Neural cell (in vitro differentiated cells): ENCODE measurements around the gene SOAT2. TPM values are rescaled to one million over a fixed set of nuclear protein-coding genes. Genes with fewer than 3 reads are reported as not detected.
"Not testable (repeated sequence)": the region's sequence is repeated elsewhere in the genome, so short reads cannot be mapped to it uniquely, and the experiment has no call there.

ENCODE experiments used
- H2AFZ ChIP-seq: fragments of 200-600, 300-800 bp; sonication (generic), shearing (Covaris generic); 2 replicates; pipeline ENCODE4 v1.6.0; 2014; ENCODE audit warnings: low read depth, mild to moderate bottlenecking, antibody characterized with exemption, low read length, moderate library complexity
- H3F3A ChIP-seq: fragments of 200-600 bp; shearing (Covaris generic); 2 replicates; pipeline ENCODE4 v1.6.1; 2016; ENCODE audit warnings: mild to moderate bottlenecking, moderate library complexity, mixed read lengths, antibody characterized with exemption, low read length; ENCODE audit not compliant: insufficient read depth, poor library complexity, severe bottlenecking
- H3K27ac ChIP-seq: fragments of 200-600, 300-800 bp; sonication (generic), shearing (Covaris generic); 2 replicates; pipeline ENCODE4 v1.5.1; 2014; ENCODE audit warnings: mild to moderate bottlenecking, low read length, moderate library complexity
- H3K27me3 ChIP-seq: fragments of 300-800, 200-600 bp; sonication (generic), shearing (Covaris generic); 2 replicates; pipeline ENCODE4 v1.6.0; 2014; ENCODE audit warnings: mild to moderate bottlenecking, low read depth, low read length, moderate library complexity; ENCODE audit not compliant: insufficient read depth
- H3K36me3 ChIP-seq: fragments of 300-800, 200-600 bp; sonication (generic), shearing (Covaris generic); 2 replicates; pipeline ENCODE4 v1.5.1; 2014; ENCODE audit warnings: mild to moderate bottlenecking, antibody characterized with exemption, low read length, moderate library complexity; ENCODE audit not compliant: insufficient read depth
- H3K4me2 ChIP-seq: fragments of 300-800, 200-600 bp; sonication (generic), shearing (Covaris generic); 2 replicates; pipeline ENCODE4 v1.6.0; 2014; ENCODE audit warnings: mild to moderate bottlenecking, low read length
- H3K4me3 ChIP-seq: fragments of 300-800, 200-600 bp; sonication (generic), shearing (Covaris generic); 2 replicates; pipeline ENCODE4 v1.5.1; 2014; ENCODE audit warnings: mild to moderate bottlenecking, low read length, moderate library complexity
- H3K79me2 ChIP-seq: fragments of 200-600 bp; shearing (Covaris generic); replicated peaks from 2 replicates; pipeline ENCODE4 v1.6.0; 2014; ENCODE audit warnings: mild to moderate bottlenecking, low read length, moderate library complexity; ENCODE audit not compliant: insufficient read depth
- H3K9ac ChIP-seq: fragments of 300-800, 200-600 bp; sonication (generic), shearing (Covaris generic); 2 replicates; pipeline ENCODE4 v1.6.1; 2016; ENCODE audit warnings: mild to moderate bottlenecking, low read length, mixed read lengths
- H3K9me2 ChIP-seq: fragments of 200-600 bp; shearing (Covaris generic); 2 replicates; pipeline ENCODE4 v1.6.1; 2016; ENCODE audit warnings: mild to moderate bottlenecking, low read length, mixed read lengths; ENCODE audit not compliant: insufficient read depth
- H3K9me3 ChIP-seq: fragments of 200-600, 300-800 bp; sonication (generic), shearing (Covaris generic); 2 replicates; pipeline ENCODE4 v1.6.1; 2016; ENCODE audit warnings: mild to moderate bottlenecking, mixed run types, low read length, moderate library complexity, mixed read lengths
- H4K20me1 ChIP-seq: fragments of 200-600 bp; shearing (Covaris generic); 2 replicates; pipeline ENCODE4 v1.6.1; 2016; ENCODE audit warnings: mild to moderate bottlenecking, mixed run types; ENCODE audit not compliant: insufficient read depth
- EP300 ChIP-seq: fragments of 450-650 bp; conservative IDR thresholded peaks from 2 replicates; pipeline ENCODE4 v1.6.1; 2014; ENCODE audit warnings: antibody characterized with exemption, mild to moderate bottlenecking, moderate library complexity; ENCODE audit not compliant: poor library complexity, severe bottlenecking
- EZH2 ChIP-seq: fragments of 200-600, 300-800 bp; shearing (Covaris generic), sonication (generic); IDR thresholded peaks from 2 replicates; pipeline ENCODE4 v1.6.1; 2014; ENCODE audit warnings: antibody characterized with exemption, low read length, borderline replicate concordance, mild to moderate bottlenecking; ENCODE audit not compliant: insufficient read depth, poor library complexity, severe bottlenecking
- RAD21 ChIP-seq: fragments of 450-650 bp; conservative IDR thresholded peaks from 2 replicates; pipeline ENCODE4 v1.6.1; 2014; ENCODE audit warnings: antibody characterized with exemption, mild to moderate bottlenecking, moderate library complexity
- polyA plus RNA-seq: library from polyadenylated mRNA; depleted of rRNA; stranded (reverse); fragments of >200 nt; gene quantifications from 2 replicates; pipeline ENCODE4 v1.2.3, GENCODE V29; 2014
- TF ChIP-seq, protein P1 (sequence below): fragments of 450-650 bp; IDR thresholded peaks from 2 replicates; pipeline ENCODE4 v1.5.1; 2014; ENCODE audit warnings: antibody characterized with exemption, mild to moderate bottlenecking, moderate library complexity; ENCODE audit not compliant: poor library complexity, severe bottlenecking
- TF ChIP-seq, protein P2 (sequence below): IDR thresholded peaks from 2 replicates; pipeline ENCODE4 v1.6.1; 2012; ENCODE audit warnings: borderline replicate concordance

Gene SOAT2
- polyA plus RNA-seq, 1 donor from 2014 or later: not detected

DNA sequence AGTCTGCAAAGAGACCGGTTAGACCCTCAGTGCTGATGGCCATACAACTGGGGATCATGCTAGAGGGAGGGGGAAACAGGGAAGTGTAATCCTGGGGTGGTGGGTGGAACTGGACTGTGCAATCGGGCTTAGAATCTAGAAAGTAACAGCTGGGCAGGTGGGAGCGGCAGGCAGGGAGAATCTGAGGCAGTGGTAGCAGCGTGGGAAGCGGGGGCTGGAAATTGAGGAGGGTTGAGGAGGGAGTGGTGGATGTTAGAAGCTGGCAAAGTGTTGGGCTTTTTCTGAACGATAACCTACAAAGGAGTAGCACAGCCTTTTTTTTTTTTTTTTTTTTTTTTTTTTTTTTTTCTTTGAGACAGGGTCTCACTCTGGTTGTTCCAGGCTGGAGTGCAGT lies 8.9 kb upstream of the SOAT2 start (continued):
- TF ChIP-seq RAD21: no peak

DNA sequence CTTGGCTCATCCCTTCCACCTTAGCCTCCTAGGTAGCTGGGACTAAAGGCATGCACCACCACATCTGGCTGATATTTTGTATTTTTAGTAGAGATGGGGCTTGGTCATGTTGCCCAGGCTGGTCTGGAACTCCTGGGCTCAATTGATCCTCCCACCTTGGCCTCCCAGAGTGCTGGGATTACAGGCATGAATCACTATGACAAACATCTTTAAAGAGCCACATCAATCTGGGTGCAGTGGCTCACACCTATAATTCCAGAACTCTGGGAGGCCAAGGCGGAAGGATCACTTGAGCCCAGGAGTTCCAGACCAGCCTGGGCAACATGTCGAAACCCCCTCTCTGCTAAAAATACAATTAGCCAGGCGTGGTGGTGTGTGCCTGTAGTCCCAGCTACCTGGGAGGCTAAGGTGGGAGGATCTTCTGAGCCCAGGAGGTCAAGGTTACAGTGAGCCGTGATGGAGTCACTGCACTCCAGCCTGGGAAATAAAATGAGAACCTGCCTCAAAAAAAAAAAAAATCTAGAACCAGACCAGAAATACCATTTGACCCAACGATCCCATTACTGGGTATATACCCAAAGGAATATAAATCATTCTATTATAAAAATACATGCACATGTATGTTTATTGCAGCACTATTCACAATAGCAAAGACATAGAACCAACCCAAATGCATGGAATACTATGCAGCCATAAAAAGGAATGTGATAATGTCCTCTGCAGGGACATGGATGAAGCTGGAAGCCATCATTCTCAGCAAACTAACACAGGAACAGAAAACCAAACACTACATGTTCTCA lies 8.3 kb upstream of the SOAT2 start:
- not testable (repeated sequence) for H3K36me3 ChIP-seq, H3K27ac ChIP-seq, H3K4me3 ChIP-seq, H3K9ac ChIP-seq, H3K9me3 ChIP-seq, H3K79me2 ChIP-seq, H4K20me1 ChIP-seq, H2AFZ ChIP-seq, H3K4me2 ChIP-seq, H3F3A ChIP-seq, H3K9me2 ChIP-seq
- peaks cover 38% of the 10 kb centered on the region for H3K27me3 ChIP-seq

DNA sequence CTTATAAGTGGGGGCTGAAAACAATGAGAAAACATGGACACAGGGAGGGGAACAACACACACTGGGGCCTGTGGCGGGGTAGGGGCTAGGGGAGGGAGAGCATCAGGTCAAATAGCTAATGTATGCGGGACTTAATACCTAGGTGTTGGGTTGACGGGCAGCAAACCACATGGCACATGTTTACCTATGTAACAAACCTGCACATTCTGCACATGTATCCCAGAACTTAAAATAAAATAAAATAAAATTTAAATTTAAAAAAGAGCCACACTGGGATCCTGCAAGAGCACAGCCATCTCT lies 7.7 kb upstream of the SOAT2 start:
- not testable (repeated sequence) for H3K9me2 ChIP-seq, H3K4me3 ChIP-seq, H3K9ac ChIP-seq, H3F3A ChIP-seq, H3K79me2 ChIP-seq, H3K4me2 ChIP-seq, H3K9me3 ChIP-seq, H4K20me1 ChIP-seq, H3K27ac ChIP-seq, H3K36me3 ChIP-seq, H2AFZ ChIP-seq
- H3K27me3 ChIP-seq: peaks cover 38% of the 10 kb centered on the region

DNA sequence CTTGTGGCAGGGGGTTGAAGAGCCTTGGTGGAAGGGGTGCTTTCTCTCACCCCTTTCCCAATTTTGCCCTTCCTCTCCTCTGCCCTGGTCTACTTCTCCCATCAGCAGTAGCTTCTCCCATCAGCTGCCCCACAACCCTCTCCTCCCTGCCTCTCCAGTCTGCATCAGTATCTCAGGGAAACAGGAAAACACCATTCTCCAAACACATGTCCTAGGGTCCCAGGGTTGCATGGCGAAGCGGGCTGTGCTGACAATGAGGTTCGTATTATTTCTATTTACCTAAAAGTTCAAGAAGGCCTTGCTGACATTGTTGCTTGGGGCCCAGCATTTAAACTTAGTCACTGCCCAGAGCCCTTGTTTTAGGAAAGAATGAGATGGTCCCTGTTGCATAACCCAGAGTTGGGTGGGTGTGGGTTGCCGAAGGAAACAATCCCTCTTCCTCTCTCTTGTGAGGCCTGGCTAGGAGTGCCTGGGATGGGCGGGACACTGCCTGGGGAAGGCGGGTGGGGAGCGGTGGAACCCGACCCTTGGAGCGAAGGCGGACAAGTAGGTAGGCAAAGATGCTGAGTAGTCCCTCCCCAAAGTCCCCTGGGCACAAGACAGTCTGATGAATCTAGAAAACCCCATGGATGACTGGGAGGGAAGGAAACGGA lies 7.1 kb upstream of the SOAT2 start:
- Histone ChIP-seq H3K27ac (no peak overlapping the region), H3K9me2 (no peaks in the 10 kb centered on the region), H3K4me2 (no peak overlapping the region), H3K9ac (no peak overlapping the region), H3K27me3 (peaks cover 38% of the 10 kb centered on the region), H3F3A (no peaks in the 10 kb centered on the region), H3K36me3 (no peaks in the 10 kb centered on the region), H4K20me1 (no peaks in the 10 kb centered on the region), H3K4me3 (no peak overlapping the region), H3K9me3 (no peaks in the 10 kb centered on the region), H2AFZ (no peak overlapping the region), H3K79me2 (no peaks in the 10 kb centered on the region)
- TF ChIP-seq, protein P1, sequence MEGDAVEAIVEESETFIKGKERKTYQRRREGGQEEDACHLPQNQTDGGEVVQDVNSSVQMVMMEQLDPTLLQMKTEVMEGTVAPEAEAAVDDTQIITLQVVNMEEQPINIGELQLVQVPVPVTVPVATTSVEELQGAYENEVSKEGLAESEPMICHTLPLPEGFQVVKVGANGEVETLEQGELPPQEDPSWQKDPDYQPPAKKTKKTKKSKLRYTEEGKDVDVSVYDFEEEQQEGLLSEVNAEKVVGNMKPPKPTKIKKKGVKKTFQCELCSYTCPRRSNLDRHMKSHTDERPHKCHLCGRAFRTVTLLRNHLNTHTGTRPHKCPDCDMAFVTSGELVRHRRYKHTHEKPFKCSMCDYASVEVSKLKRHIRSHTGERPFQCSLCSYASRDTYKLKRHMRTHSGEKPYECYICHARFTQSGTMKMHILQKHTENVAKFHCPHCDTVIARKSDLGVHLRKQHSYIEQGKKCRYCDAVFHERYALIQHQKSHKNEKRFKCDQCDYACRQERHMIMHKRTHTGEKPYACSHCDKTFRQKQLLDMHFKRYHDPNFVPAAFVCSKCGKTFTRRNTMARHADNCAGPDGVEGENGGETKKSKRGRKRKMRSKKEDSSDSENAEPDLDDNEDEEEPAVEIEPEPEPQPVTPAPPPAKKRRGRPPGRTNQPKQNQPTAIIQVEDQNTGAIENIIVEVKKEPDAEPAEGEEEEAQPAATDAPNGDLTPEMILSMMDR: no peak

DNA sequence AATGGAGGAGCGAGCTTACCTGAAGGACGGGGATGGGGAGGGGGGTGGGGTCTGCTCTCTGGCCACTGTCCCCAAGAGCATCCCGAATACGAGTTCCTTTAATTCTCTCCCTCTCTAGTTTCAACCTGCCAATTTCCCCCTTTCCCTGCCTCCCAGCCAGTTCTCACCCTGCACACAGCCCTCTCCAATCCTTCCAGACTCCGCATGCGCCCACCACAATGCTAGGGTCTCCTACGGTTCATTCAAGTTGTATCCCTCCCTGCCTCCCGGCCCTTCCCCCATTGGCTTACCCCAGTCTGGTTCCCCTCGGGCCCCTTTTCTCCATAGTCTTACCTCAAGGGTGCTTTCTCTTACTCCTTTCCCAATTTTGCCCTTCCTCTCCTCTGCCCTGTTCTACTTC lies 6.5 kb upstream of the SOAT2 start:
- Histone ChIP-seq H3K4me2 (no peak overlapping the region), H3K9ac (no peak overlapping the region), H3F3A (no peaks in the 10 kb centered on the region), H3K9me2 (no peaks in the 10 kb centered on the region), H2AFZ (no peak overlapping the region), H3K27me3 (peaks cover 38% of the 10 kb centered on the region), H3K79me2 (no peaks in the 10 kb centered on the region), H3K36me3 (no peaks in the 10 kb centered on the region), H4K20me1 (no peaks in the 10 kb centered on the region), H3K27ac (no peak overlapping the region), H3K4me3 (no peak overlapping the region), H3K9me3 (no peaks in the 10 kb centered on the region)
- TF ChIP-seq, protein P2, sequence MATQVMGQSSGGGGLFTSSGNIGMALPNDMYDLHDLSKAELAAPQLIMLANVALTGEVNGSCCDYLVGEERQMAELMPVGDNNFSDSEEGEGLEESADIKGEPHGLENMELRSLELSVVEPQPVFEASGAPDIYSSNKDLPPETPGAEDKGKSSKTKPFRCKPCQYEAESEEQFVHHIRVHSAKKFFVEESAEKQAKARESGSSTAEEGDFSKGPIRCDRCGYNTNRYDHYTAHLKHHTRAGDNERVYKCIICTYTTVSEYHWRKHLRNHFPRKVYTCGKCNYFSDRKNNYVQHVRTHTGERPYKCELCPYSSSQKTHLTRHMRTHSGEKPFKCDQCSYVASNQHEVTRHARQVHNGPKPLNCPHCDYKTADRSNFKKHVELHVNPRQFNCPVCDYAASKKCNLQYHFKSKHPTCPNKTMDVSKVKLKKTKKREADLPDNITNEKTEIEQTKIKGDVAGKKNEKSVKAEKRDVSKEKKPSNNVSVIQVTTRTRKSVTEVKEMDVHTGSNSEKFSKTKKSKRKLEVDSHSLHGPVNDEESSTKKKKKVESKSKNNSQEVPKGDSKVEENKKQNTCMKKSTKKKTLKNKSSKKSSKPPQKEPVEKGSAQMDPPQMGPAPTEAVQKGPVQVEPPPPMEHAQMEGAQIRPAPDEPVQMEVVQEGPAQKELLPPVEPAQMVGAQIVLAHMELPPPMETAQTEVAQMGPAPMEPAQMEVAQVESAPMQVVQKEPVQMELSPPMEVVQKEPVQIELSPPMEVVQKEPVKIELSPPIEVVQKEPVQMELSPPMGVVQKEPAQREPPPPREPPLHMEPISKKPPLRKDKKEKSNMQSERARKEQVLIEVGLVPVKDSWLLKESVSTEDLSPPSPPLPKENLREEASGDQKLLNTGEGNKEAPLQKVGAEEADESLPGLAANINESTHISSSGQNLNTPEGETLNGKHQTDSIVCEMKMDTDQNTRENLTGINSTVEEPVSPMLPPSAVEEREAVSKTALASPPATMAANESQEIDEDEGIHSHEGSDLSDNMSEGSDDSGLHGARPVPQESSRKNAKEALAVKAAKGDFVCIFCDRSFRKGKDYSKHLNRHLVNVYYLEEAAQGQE: no peak
- no peak for TF ChIP-seq EZH2
- no peak for TF ChIP-seq EP300
